ENCODE data around the gene CLEC17A.
"Not testable (repeated sequence)": the region's sequence is repeated elsewhere in the genome, so short reads cannot be mapped to it uniquely, and the experiment has no call there.

DNA sequence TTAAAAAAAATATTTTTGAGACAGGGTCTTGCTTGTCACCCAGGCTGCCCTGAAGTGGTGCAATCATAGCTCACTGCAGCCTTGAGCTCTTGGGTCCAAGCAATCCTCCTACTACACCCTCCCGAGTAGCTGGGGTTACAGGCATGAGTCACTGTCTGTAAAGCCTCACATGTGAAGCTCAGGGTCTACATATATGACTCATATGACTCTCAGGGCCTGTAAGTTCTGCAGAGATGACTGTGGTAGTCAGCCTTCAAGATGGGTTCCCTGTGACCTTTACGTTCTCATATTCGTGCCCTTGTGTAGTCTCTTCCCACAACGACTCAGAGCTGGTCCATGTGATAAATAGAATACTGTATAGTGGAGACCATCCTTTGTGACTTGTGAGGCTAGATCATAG lies 6.5 kb downstream of the CLEC17A start:
- not testable (repeated sequence) for TF ChIP-seq CTCF (IDR thresholded peaks at IDR 0.05; ENCODE audit: insufficient read depth, low read depth, low read length); EZH2 (IDR thresholded peaks at IDR 0.05; ENCODE audit: insufficient read depth, low read length)
